ENCODE results near the gene AMT.
"Not testable (repeated sequence)": the region's sequence is repeated elsewhere in the genome, so short reads cannot be mapped to it uniquely, and the experiment has no call there.

The AMT gene

GRCh38 chr3:49411535-49411967 is 10.7 kb downstream of the AMT start:
- Histone ChIP-seq H3K4me1 (ENCODE audit: control insufficient read depth in 5 of 5, insufficient read depth in 5 of 5, low read length in 5 of 5) (peaks cover 15 to 72% (median 69%) of the 10 kb centered on the region in 5 donors), H3K27ac (ENCODE audit: low read depth, low read length) (peak overlapping the region; percentile 91), H3K27me3 (ENCODE audit: control insufficient read depth in 5 of 5, insufficient read depth in 4 of 5, low read length in 5 of 5) (no peaks in the 10 kb centered on the region), H3K9ac (ENCODE audit: low read length in 5 of 5) (peak overlapping the region; percentile 83 to 97 (median 96)), H3K9me3 (ENCODE audit: control insufficient read depth in 5 of 5, low read length in 5 of 5) (no peaks in the 10 kb centered on the region), H3K4me3 (ENCODE audit: low read depth in 1 of 5, low read length in 5 of 5) (peak overlapping the region in 4 of 5 donors; percentile 85 to 97 (median 95)), H3K36me3 (ENCODE audit: control insufficient read depth in 5 of 5, insufficient read depth in 5 of 5, low read length in 5 of 5) (peaks cover 0 to 18% (median 11%) of the 10 kb centered on the region in 5 donors)

GRCh38 chr3:49410846-49411534 is 11.3 kb downstream of the AMT start:
- H3K4me1 ChIP-seq (ENCODE audit: control insufficient read depth in 5 of 5, insufficient read depth in 5 of 5, low read length in 5 of 5): peaks cover 11 to 72% (median 69%) of the 10 kb centered on the region in 5 donors
- H3K9ac ChIP-seq (ENCODE audit: low read length in 5 of 5): peak overlapping the region; percentile 83 to 97 (median 96)
- H3K27ac ChIP-seq (ENCODE audit: low read depth, low read length): peak overlapping the region; percentile 91
- peak overlapping the region; percentile 85 to 97 (median 94) for H3K4me3 ChIP-seq (ENCODE audit: low read depth in 1 of 5, low read length in 5 of 5)
- no peaks in the 10 kb centered on the region for H3K27me3 ChIP-seq (ENCODE audit: control insufficient read depth in 5 of 5, insufficient read depth in 4 of 5, low read length in 5 of 5)
- H3K9me3 ChIP-seq (ENCODE audit: control insufficient read depth in 5 of 5, low read length in 5 of 5): no peaks in the 10 kb centered on the region
- peaks cover 0 to 13% (median 10%) of the 10 kb centered on the region in 5 donors for H3K36me3 ChIP-seq (ENCODE audit: control insufficient read depth in 5 of 5, insufficient read depth in 5 of 5, low read length in 5 of 5)

- Histone ChIP-seq H3K27ac (ENCODE audit: low read depth, low read length) (peak overlapping the region; percentile 91), H3K4me1 (ENCODE audit: control insufficient read depth in 5 of 5, insufficient read depth in 5 of 5, low read length in 5 of 5) (peaks cover 11 to 71% (median 70%) of the 10 kb centered on the region in 5 donors)
These were observed 12.0 kb downstream of the AMT start for GRCh38 chr3:49410066-49410845.

GRCh38 chr3:49406571-49407565 is 15.4 kb downstream of the AMT start:
- Histone ChIP-seq H3K27ac (ENCODE audit: low read depth, low read length) (peak overlapping the region; percentile 67), H3K4me1 (ENCODE audit: control insufficient read depth in 5 of 5, insufficient read depth in 5 of 5, low read length in 5 of 5) (peaks cover 3 to 64% (median 56%) of the 10 kb centered on the region in 5 donors), H3K4me3 (ENCODE audit: low read depth in 1 of 5, low read length in 5 of 5) (no peak overlapping the region)

More at GRCh38 chr3:49410066-49410845, 12.0 kb downstream of the AMT start:
- H3K9ac ChIP-seq (ENCODE audit: low read length in 5 of 5): peak overlapping the region; percentile 83 to 97 (median 96)
- peaks cover 0 to 6% (median 5%) of the 10 kb centered on the region in 5 donors for H3K36me3 ChIP-seq (ENCODE audit: control insufficient read depth in 5 of 5, insufficient read depth in 5 of 5, low read length in 5 of 5)
- H3K4me3 ChIP-seq (ENCODE audit: low read depth in 1 of 5, low read length in 5 of 5): peak overlapping the region; percentile 85 to 97 (median 94)
- no peaks in the 10 kb centered on the region for H3K27me3 ChIP-seq (ENCODE audit: control insufficient read depth in 5 of 5, insufficient read depth in 4 of 5, low read length in 5 of 5)
- H3K9me3 ChIP-seq (ENCODE audit: control insufficient read depth in 5 of 5, low read length in 5 of 5): no peaks in the 10 kb centered on the region

GRCh38 chr3:49405570-49405969 is 16.7 kb downstream of the AMT start:
- not testable (repeated sequence) for H3K9me3 ChIP-seq (ENCODE audit: control insufficient read depth in 5 of 5, low read length in 5 of 5); H3K27me3 ChIP-seq (ENCODE audit: control insufficient read depth in 5 of 5, insufficient read depth in 4 of 5, low read length in 5 of 5); H3K9ac ChIP-seq (ENCODE audit: low read length in 5 of 5); H3K36me3 ChIP-seq (ENCODE audit: control insufficient read depth in 5 of 5, insufficient read depth in 5 of 5, low read length in 5 of 5)
- peak overlapping the region in 1 of 5 donors; percentile 11 for H3K4me3 ChIP-seq (ENCODE audit: low read depth in 1 of 5, low read length in 5 of 5)
- H3K4me1 ChIP-seq (ENCODE audit: control insufficient read depth in 5 of 5, insufficient read depth in 5 of 5, low read length in 5 of 5): peaks cover 3 to 70% (median 59%) of the 10 kb centered on the region in 5 donors
- H3K27ac ChIP-seq (ENCODE audit: low read depth, low read length): peak overlapping the region; percentile 67

More at GRCh38 chr3:49406571-49407565, 15.4 kb downstream of the AMT start:
- Histone ChIP-seq H3K36me3 (ENCODE audit: control insufficient read depth in 5 of 5, insufficient read depth in 5 of 5, low read length in 5 of 5) (peaks cover 0 to 4% (median 0%) of the 10 kb centered on the region in 5 donors), H3K27me3 (ENCODE audit: control insufficient read depth in 5 of 5, insufficient read depth in 4 of 5, low read length in 5 of 5) (no peaks in the 10 kb centered on the region), H3K9me3 (ENCODE audit: control insufficient read depth in 5 of 5, low read length in 5 of 5) (no peaks in the 10 kb centered on the region), H3K9ac (ENCODE audit: low read length in 5 of 5) (peak overlapping the region in 2 of 5 donors; percentile 1 to 59)

GRCh38 chr3:49403891-49404290 is 18.4 kb downstream of the AMT start:
- no peak overlapping the region for H3K4me3 ChIP-seq (ENCODE audit: low read depth in 1 of 5, low read length in 5 of 5)
- H3K27me3 ChIP-seq (ENCODE audit: control insufficient read depth in 5 of 5, insufficient read depth in 4 of 5, low read length in 5 of 5): no peaks in the 10 kb centered on the region
- H3K4me1 ChIP-seq (ENCODE audit: control insufficient read depth in 5 of 5, insufficient read depth in 5 of 5, low read length in 5 of 5): peaks cover 0 to 64% (median 54%) of the 10 kb centered on the region in 5 donors
- H3K9me3 ChIP-seq (ENCODE audit: control insufficient read depth in 5 of 5, low read length in 5 of 5): no peaks in the 10 kb centered on the region
- peaks cover 0 to 6% (median 2%) of the 10 kb centered on the region in 5 donors for H3K36me3 ChIP-seq (ENCODE audit: control insufficient read depth in 5 of 5, insufficient read depth in 5 of 5, low read length in 5 of 5)
- H3K9ac ChIP-seq (ENCODE audit: low read length in 5 of 5): no peak overlapping the region
- no peak overlapping the region for H3K27ac ChIP-seq (ENCODE audit: low read depth, low read length)

- Histone ChIP-seq H3K9me3 (ENCODE audit: control insufficient read depth in 5 of 5, low read length in 5 of 5) (no peaks in the 10 kb centered on the region), H3K4me3 (ENCODE audit: low read depth in 1 of 5, low read length in 5 of 5) (no peak overlapping the region), H3K36me3 (ENCODE audit: control insufficient read depth in 5 of 5, insufficient read depth in 5 of 5, low read length in 5 of 5) (peaks cover 0 to 6% (median 2%) of the 10 kb centered on the region in 5 donors), H3K9ac (ENCODE audit: low read length in 5 of 5) (no peak overlapping the region), H3K27me3 (ENCODE audit: control insufficient read depth in 5 of 5, insufficient read depth in 4 of 5, low read length in 5 of 5) (no peaks in the 10 kb centered on the region), H3K4me1 (ENCODE audit: control insufficient read depth in 5 of 5, insufficient read depth in 5 of 5, low read length in 5 of 5) (peaks cover 5 to 63% (median 53%) of the 10 kb centered on the region in 5 donors), H3K27ac (ENCODE audit: low read depth, low read length) (no peak overlapping the region)
These were observed 20.5 kb downstream of the AMT start for GRCh38 chr3:49401766-49402165.

- Histone ChIP-seq H3K4me3 (ENCODE audit: low read depth in 1 of 5, low read length in 5 of 5) (no peak overlapping the region), H3K4me1 (ENCODE audit: control insufficient read depth in 5 of 5, insufficient read depth in 5 of 5, low read length in 5 of 5) (peaks cover 5 to 56% (median 44%) of the 10 kb centered on the region in 5 donors), H3K27me3 (ENCODE audit: control insufficient read depth in 5 of 5, insufficient read depth in 4 of 5, low read length in 5 of 5) (no peaks in the 10 kb centered on the region), H3K9ac (ENCODE audit: low read length in 5 of 5) (no peak overlapping the region), H3K36me3 (ENCODE audit: control insufficient read depth in 5 of 5, insufficient read depth in 5 of 5, low read length in 5 of 5) (peaks cover 5 to 21% (median 10%) of the 10 kb centered on the region in 5 donors), H3K9me3 (ENCODE audit: control insufficient read depth in 5 of 5, low read length in 5 of 5) (no peaks in the 10 kb centered on the region), H3K27ac (ENCODE audit: low read depth, low read length) (peak overlapping the region; percentile 52)
These were observed 22.8 kb downstream of the AMT start for GRCh38 chr3:49399461-49399860.

GRCh38 chr3:49397470-49397869 is 24.8 kb downstream of the AMT start:
- peak overlapping the region in 4 of 5 donors; percentile 13 to 50 (median 28) for H3K4me3 ChIP-seq (ENCODE audit: low read depth in 1 of 5, low read length in 5 of 5)
- no peaks in the 10 kb centered on the region for H3K9me3 ChIP-seq (ENCODE audit: control insufficient read depth in 5 of 5, low read length in 5 of 5)
- peak overlapping the region in 1 of 5 donors; percentile 4 for H3K9ac ChIP-seq (ENCODE audit: low read length in 5 of 5)
- peaks cover 5 to 24% (median 10%) of the 10 kb centered on the region in 5 donors for H3K36me3 ChIP-seq (ENCODE audit: control insufficient read depth in 5 of 5, insufficient read depth in 5 of 5, low read length in 5 of 5)
- H3K27me3 ChIP-seq (ENCODE audit: control insufficient read depth in 5 of 5, insufficient read depth in 4 of 5, low read length in 5 of 5): no peaks in the 10 kb centered on the region
- peaks cover 5 to 51% (median 48%) of the 10 kb centered on the region in 5 donors for H3K4me1 ChIP-seq (ENCODE audit: control insufficient read depth in 5 of 5, insufficient read depth in 5 of 5, low read length in 5 of 5)
- peak overlapping the region; percentile 54 for H3K27ac ChIP-seq (ENCODE audit: low read depth, low read length)
